Neuronal stem cell (in vitro differentiated cells): ENCODE measurements around the gene BAZ2B.

Experiments
- DNase-seq: peaks from one replicate; pipeline ENCODE4 v3.0.0-alpha.2; 2013; ENCODE audit warnings: low spot score
- H2AFZ ChIP-seq: one replicate; pipeline ENCODE4 v1.6.1; 2013; ENCODE audit warnings: mild to moderate bottlenecking, low read length, inconsistent platforms
- H2AK5ac ChIP-seq: 2 replicates; pipeline ENCODE4 v1.6.1; 2013; ENCODE audit warnings: low read depth, mild to moderate bottlenecking, inconsistent platforms, low read length, moderate library complexity, mixed read lengths
- H2BK120ac ChIP-seq: 2 replicates; pipeline ENCODE4 v1.6.1; 2013; ENCODE audit warnings: low read depth, mild to moderate bottlenecking, inconsistent platforms, low read length, moderate library complexity, mixed read lengths
- H2BK12ac ChIP-seq: one replicate; pipeline ENCODE4 v1.6.1; 2013; ENCODE audit warnings: low read length, inconsistent platforms
- H2BK15ac ChIP-seq: 2 replicates; pipeline ENCODE4 v1.6.1; 2013; ENCODE audit warnings: mild to moderate bottlenecking, low read length, inconsistent platforms, mixed read lengths
- H2BK5ac ChIP-seq: one replicate; pipeline ENCODE4 v1.6.1; 2013; ENCODE audit warnings: inconsistent platforms, mild to moderate bottlenecking, low read length, moderate library complexity
- H3K14ac ChIP-seq: one replicate; pipeline ENCODE4 v1.6.1; 2013; ENCODE audit warnings: low read length, inconsistent platforms
- H3K18ac ChIP-seq: 2 replicates; pipeline ENCODE4 v1.6.1; 2013; ENCODE audit warnings: low read length, inconsistent platforms
- H3K23ac ChIP-seq: 2 replicates; pipeline ENCODE4 v1.6.1; 2013; ENCODE audit warnings: low read depth, mild to moderate bottlenecking, mixed read lengths, low read length, inconsistent platforms; ENCODE audit not compliant: poor library complexity
- H3K27ac ChIP-seq: replicated peaks from 3 replicates; pipeline ENCODE4 v1.5.1; 2013; ENCODE audit warnings: low read length, inconsistent platforms
- H3K27me3 ChIP-seq, 3 experiments: 2 replicates each; pipeline ENCODE4 v1.6.1; 2013; ENCODE audit warnings: low read length in 3 of 3, mild to moderate bottlenecking in 2 of 3, inconsistent platforms in 1 of 3, low read depth in 1 of 3, mixed read lengths in 1 of 3, moderate library complexity in 1 of 3; ENCODE audit not compliant: control insufficient read depth in 3 of 3, insufficient read depth in 3 of 3
- H3K36me3 ChIP-seq, 2 donors: replicated peaks in 1 of 2; 2 replicates each; pipeline ENCODE4 v1.6.1; 2013; ENCODE audit warnings: low read length in 2 of 2; ENCODE audit not compliant: control insufficient read depth in 2 of 2, insufficient read depth in 2 of 2
- H3K4ac ChIP-seq: 2 replicates; pipeline ENCODE4 v1.6.1; 2013; ENCODE audit warnings: inconsistent platforms, mild to moderate bottlenecking, low read length, moderate library complexity
- H3K4me1 ChIP-seq, 2 donors: 1 replicate in 1 of 2; 2 replicates in 1 of 2; pipeline ENCODE4 v1.6.1; 2013; ENCODE audit warnings: low read length in 2 of 2, low read depth in 1 of 2; ENCODE audit not compliant: control insufficient read depth in 2 of 2, insufficient read depth in 1 of 2
- H3K4me2 ChIP-seq: one replicate; pipeline ENCODE4 v1.6.1; 2013; ENCODE audit warnings: mild to moderate bottlenecking, low read length, inconsistent platforms; ENCODE audit not compliant: insufficient read depth, poor library complexity, severe bottlenecking
- H3K4me3 ChIP-seq, 2 donors: 2 replicates each; pipeline ENCODE4 v1.5.1; 2013; ENCODE audit warnings: low read length in 2 of 2, mild to moderate bottlenecking in 2 of 2, inconsistent platforms in 1 of 2, moderate library complexity in 1 of 2
- H3K79me1 ChIP-seq: one replicate; pipeline ENCODE4 v1.6.1; 2013; ENCODE audit warnings: low read depth, mild to moderate bottlenecking, inconsistent platforms, low read length, moderate library complexity
- H3K9ac ChIP-seq: one replicate; pipeline ENCODE4 v1.6.1; 2013; ENCODE audit warnings: mild to moderate bottlenecking, low read depth, low read length, inconsistent platforms; ENCODE audit not compliant: poor library complexity
- H3K9me3 ChIP-seq, 2 donors: replicated peaks in 1 of 2; 2 replicates each; pipeline versions ENCODE3 to v1.6.1; 2013; ENCODE audit warnings: low read length in 2 of 2, mild to moderate bottlenecking in 2 of 2, inconsistent platforms in 1 of 2, low read depth in 1 of 2, mixed read lengths in 1 of 2, moderate library complexity in 1 of 2; ENCODE audit not compliant: control insufficient read depth in 2 of 2, insufficient read depth in 1 of 2
- H4K8ac ChIP-seq: one replicate; pipeline ENCODE4 v1.6.1; 2013; ENCODE audit warnings: low read depth, mild to moderate bottlenecking, inconsistent platforms, low read length, moderate library complexity
- H4K91ac ChIP-seq: one replicate; pipeline ENCODE4 v1.6.1; 2013; ENCODE audit warnings: low read length, low read depth, mild to moderate bottlenecking, inconsistent platforms; ENCODE audit not compliant: poor library complexity
- WGBS, 2 donors: extraction: QIAGEN DNeasy Blood & Tissue Kit; methylation state at CpG; one replicate each; pipeline ENCODE4 v1.1.7; 2013; ENCODE audit warnings: missing lambda C conversion rate in 2 of 2, mixed read lengths in 1 of 2; ENCODE audit not compliant: insufficient read length in 2 of 2, insufficient replicate concordance in 1 of 2; ENCODE audit errors: extremely low coverage in 2 of 2; 5-methylcytosine and 5-hydroxymethylcytosine counted together

BAZ2B gene

GRCh38 chr2:159460227-159460626 is 156.1 kb downstream of the BAZ2B start:
- no peak for DNase-seq
- Histone ChIP-seq H4K8ac (no peak overlapping the region), H2BK5ac (no peak overlapping the region), H3K14ac (no peak overlapping the region), H3K27ac (no peak overlapping the region), H3K27me3 (no peaks in the 10 kb centered on the region), H2BK15ac (no peak overlapping the region), H3K36me3 (peaks cover 2 to 22% of the 10 kb centered on the region in 2 donors), H3K9ac (no peak overlapping the region), H3K79me1 (no peaks in the 10 kb centered on the region), H2AK5ac (no peak overlapping the region), H3K18ac (no peak overlapping the region), H4K91ac (no peak overlapping the region), H2BK120ac (no peak overlapping the region), H3K9me3 (peaks cover 0 to 3% of the 10 kb centered on the region in 2 donors), H3K4me2 (no peak overlapping the region), H2AFZ (no peak overlapping the region), H3K4ac (no peak overlapping the region), H3K23ac (no peak overlapping the region), H3K4me1 (no peaks in the 10 kb centered on the region), H3K4me3 (no peak overlapping the region), H2BK12ac (no peak overlapping the region)
- no CpG with 5 or more reads among the region's 1 CpG for WGBS, 2 donors

DNA sequence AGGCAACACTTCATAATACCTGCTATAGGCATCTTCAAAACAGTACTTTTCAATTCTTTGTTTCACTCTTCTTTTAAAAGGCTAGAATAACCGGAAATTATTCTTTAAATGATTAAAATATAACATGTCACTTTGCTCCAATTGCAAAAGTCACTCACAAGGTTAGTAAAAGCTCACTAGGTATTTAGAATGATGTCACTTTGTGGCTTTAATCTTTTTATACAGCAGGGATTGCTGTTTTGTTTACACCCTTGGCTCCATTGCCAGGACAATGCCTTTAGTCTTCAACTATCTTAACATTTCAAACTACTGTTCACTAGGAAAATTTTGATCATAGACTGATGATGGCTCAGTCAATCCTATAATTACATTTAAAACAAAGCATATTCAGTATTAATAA is 157.1 kb downstream of the BAZ2B start:
- H2BK5ac ChIP-seq: no peak overlapping the region
- peaks cover 0 to 13% of the 10 kb centered on the region in 2 donors for H3K36me3 ChIP-seq
- H3K27ac ChIP-seq: no peak overlapping the region
- no peak overlapping the region for H4K8ac ChIP-seq
- H2AK5ac ChIP-seq: no peak overlapping the region
- no peak overlapping the region for H2BK12ac ChIP-seq
- H3K4me1 ChIP-seq: no peaks in the 10 kb centered on the region
- H2AFZ ChIP-seq: no peak overlapping the region
- no peak overlapping the region for H3K14ac ChIP-seq
- no peak for DNase-seq
- H3K4me3 ChIP-seq: no peak overlapping the region
- WGBS, 2 donors: no CpG with 5 or more reads among the region's 1 CpG
- H3K9me3 ChIP-seq: peaks cover 0 to 1% of the 10 kb centered on the region in 2 donors
- H3K18ac ChIP-seq: no peak overlapping the region
- H2BK120ac ChIP-seq: no peak overlapping the region
- no peak overlapping the region for H3K23ac ChIP-seq
- H3K4ac ChIP-seq: no peak overlapping the region
- no peaks in the 10 kb centered on the region for H3K79me1 ChIP-seq
- H3K4me2 ChIP-seq: no peak overlapping the region
- no peak overlapping the region for H2BK15ac ChIP-seq
- H4K91ac ChIP-seq: no peak overlapping the region
- no peaks in the 10 kb centered on the region for H3K27me3 ChIP-seq
- H3K9ac ChIP-seq: no peak overlapping the region

DNA sequence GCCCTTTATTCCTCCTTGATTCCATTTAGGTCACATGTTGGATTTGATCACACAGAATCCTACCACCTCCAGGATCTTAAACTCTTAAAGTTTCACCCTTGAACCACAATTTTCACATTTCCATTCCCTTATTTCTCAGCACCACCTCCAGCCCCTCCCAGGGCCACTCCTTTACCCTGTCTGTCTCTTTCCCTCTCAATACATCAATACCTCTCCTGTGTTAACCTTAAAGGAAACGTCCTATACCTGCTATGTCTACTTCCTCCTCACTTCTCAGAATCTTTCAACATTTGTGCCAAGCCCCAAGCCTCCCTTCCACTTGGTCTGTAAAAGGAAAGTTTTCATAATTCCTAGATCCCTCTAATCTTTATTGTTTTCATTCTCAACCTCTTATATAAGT is 158.8 kb downstream of the BAZ2B start:
- no CpG with 5 or more reads among the region's 1 CpG for WGBS, 2 donors
- Histone ChIP-seq H4K8ac (no peak overlapping the region), H3K79me1 (no peaks in the 10 kb centered on the region), H2BK5ac (no peak overlapping the region), H3K27ac (no peak overlapping the region), H3K9me3 (no peaks in the 10 kb centered on the region), H3K4me2 (no peak overlapping the region), H2AFZ (no peak overlapping the region), H3K27me3 (no peaks in the 10 kb centered on the region), H3K4me1 (no peaks in the 10 kb centered on the region), H2AK5ac (no peak overlapping the region), H4K91ac (no peak overlapping the region), H2BK12ac (no peak overlapping the region), H3K9ac (no peak overlapping the region), H3K4me3 (no peak overlapping the region), H3K14ac (no peak overlapping the region), H2BK120ac (no peak overlapping the region), H3K4ac (no peak overlapping the region), H3K18ac (no peak overlapping the region), H3K36me3 (peaks cover 2 to 9% of the 10 kb centered on the region in 2 donors), H2BK15ac (no peak overlapping the region), H3K23ac (no peak overlapping the region)
- no peak for DNase-seq

DNA sequence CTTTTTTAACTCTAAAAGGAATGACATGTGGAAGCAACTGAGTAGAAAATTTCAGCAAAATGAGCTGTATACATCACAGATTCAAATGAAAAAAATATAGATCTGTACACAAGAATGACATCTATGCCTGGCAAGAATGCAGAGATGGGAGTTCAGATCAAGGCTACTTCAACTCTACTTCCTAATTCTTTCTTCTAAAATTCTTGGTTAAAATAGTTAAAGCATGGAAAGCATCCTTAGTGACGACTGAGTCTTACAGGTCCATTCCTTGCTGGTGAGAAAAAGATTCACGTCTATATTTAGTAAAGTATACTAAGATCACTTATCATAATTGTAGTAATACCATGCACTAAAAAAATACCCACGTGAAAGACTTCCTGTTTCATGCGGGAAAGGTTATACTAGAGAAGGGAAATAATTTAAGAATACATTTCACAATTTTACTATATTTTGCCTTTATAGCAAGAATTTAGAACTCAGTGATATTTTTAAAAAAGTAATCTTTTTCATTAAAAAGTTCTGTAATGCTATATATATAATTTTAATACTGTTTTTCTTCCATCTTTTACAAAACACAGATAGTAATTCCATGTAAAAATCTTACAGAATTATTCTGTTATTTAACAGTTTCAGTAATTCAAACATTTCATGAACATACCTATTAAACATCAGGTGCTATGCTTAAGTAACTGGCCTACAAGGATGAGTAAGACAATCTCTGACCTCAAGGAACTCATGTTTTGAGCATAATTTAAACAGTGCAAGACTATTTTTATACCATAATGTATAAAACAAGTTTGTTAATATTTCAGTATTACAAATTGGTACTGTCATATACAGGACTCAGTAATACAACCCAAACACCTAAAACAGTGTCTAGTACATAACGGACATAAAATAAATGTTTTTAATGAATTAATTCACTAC is 159.6 kb downstream of the BAZ2B start:
- Histone ChIP-seq H3K27ac (no peak overlapping the region), H2BK12ac (no peak overlapping the region), H3K14ac (no peak overlapping the region), H3K23ac (no peak overlapping the region), H4K8ac (no peak overlapping the region), H3K79me1 (no peaks in the 10 kb centered on the region), H3K18ac (no peak overlapping the region), H2AFZ (no peak overlapping the region), H3K9me3 (no peaks in the 10 kb centered on the region), H3K4me1 (no peaks in the 10 kb centered on the region), H3K4me2 (no peak overlapping the region), H3K27me3 (no peaks in the 10 kb centered on the region), H3K36me3 (peaks cover 2 to 11% of the 10 kb centered on the region in 2 donors), H2BK120ac (no peak overlapping the region), H3K4me3 (no peak overlapping the region), H4K91ac (no peak overlapping the region), H2AK5ac (no peak overlapping the region), H2BK5ac (no peak overlapping the region), H3K4ac (no peak overlapping the region), H2BK15ac (no peak overlapping the region), H3K9ac (no peak overlapping the region)
- no CpG with 5 or more reads among the region's 5 CpGs for WGBS, 2 donors
- no peak for DNase-seq
